B cell (primary cell): Measurements from ENCODE around the gene GH2. TPM values are rescaled to one million over a fixed set of nuclear protein-coding genes. Genes with fewer than 3 reads are reported as not detected.

ENCODE experiments used
- ATAC-seq: fragments of 200-7000 bp; cut with Tn5 transposase; one replicate; pipeline ENCODE4 v1.10.0; 2021; ENCODE audit warnings: low read depth, mild to moderate bottlenecking, moderate number of reproducible peaks, moderate library complexity
- CTCF ChIA-PET: fragments of 350-600 bp; sonication (Branson Sonifier 250); formaldehyde crosslinking; loops from one replicate; lab custom pipeline; 2021; ENCODE audit warnings: antibody characterized with exemption, inconsistent platforms; lab: Charles Lee
- POLR2A ChIA-PET: fragments of 350-600 bp; sonication (Branson Sonifier 250); formaldehyde crosslinking; loops from one replicate; lab custom pipeline; 2021; ENCODE audit warnings: antibody characterized with exemption; lab: Charles Lee
- DNase-seq: peaks from one replicate; pipeline ENCODE4 v3.0.0; 2013
- H2AFZ ChIP-seq: 2 replicates; pipeline ENCODE4 v1.6.1; 2012; ENCODE audit warnings: mild to moderate bottlenecking, low read depth, low read length; ENCODE audit not compliant: insufficient read depth, poor library complexity, severe bottlenecking
- H3K27ac ChIP-seq, 2 donors: 1 replicate in 1 of 2; 2 replicates in 1 of 2; pipeline ENCODE4 v1.5.1; 2012 to 2013; ENCODE audit warnings: low read length in 2 of 2, mild to moderate bottlenecking in 2 of 2, moderate library complexity in 1 of 2
- H3K27me3 ChIP-seq, 4 experiments: fragments of 200-600 bp in 1 of 4; sonication (generic) in 1 of 4; replicated peaks in 1 of 4; 1 replicate in 2 of 4; 2 replicates in 2 of 4; pipeline versions ENCODE4 v1.6.1 to v1.7.0; 2013 to 2016; ENCODE audit warnings: low read length in 3 of 4, mild to moderate bottlenecking in 2 of 4, mixed read lengths in 1 of 4, moderate library complexity in 1 of 4; ENCODE audit not compliant: insufficient read depth in 4 of 4, control insufficient read depth in 3 of 4; ENCODE audit errors: control extremely low read depth in 1 of 4
- H3K36me3 ChIP-seq, 2 experiments: replicated peaks in 1 of 2; 1 replicate in 1 of 2; 2 replicates in 1 of 2; pipeline versions ENCODE4 v1.6.1 to v1.7.1; 2013; ENCODE audit warnings: low read length in 1 of 2; ENCODE audit not compliant: insufficient read depth in 2 of 2, control insufficient read depth in 1 of 2; ENCODE audit errors: control extremely low read depth in 1 of 2, extremely low read depth in 1 of 2
- H3K4me1 ChIP-seq, 2 donors: fragments of 200-600 bp in 1 of 2; sonication (generic) in 1 of 2; 1 replicate in 1 of 2; 2 replicates in 1 of 2; pipeline versions ENCODE4 v1.5.1 to v1.6.1; 2013 to 2017; ENCODE audit warnings: low read length in 2 of 2; ENCODE audit not compliant: control insufficient read depth in 2 of 2, insufficient read depth in 2 of 2
- H3K4me2 ChIP-seq: replicated peaks from 2 replicates; pipeline ENCODE3; 2012; ENCODE audit warnings: mild to moderate bottlenecking, low read depth, low read length; ENCODE audit not compliant: poor library complexity, severe bottlenecking
- H3K4me3 ChIP-seq, 5 experiments: fragments of 200-600 bp in 1 of 5; sonication (generic) in 1 of 5; 1 replicate in 3 of 5; 2 replicates in 2 of 5; pipeline versions ENCODE4 v1.5.1 to v1.7.0; 2011 to 2016; ENCODE audit warnings: low read length in 4 of 5, mild to moderate bottlenecking in 4 of 5, low read depth in 2 of 5, control low read depth in 1 of 5, moderate library complexity in 1 of 5; ENCODE audit not compliant: insufficient read depth in 1 of 5; ENCODE audit errors: control extremely low read depth in 1 of 5, extremely low read depth in 1 of 5
- H3K79me2 ChIP-seq: fragments of 200-600 bp; sonication (generic); one replicate; pipeline ENCODE4 v1.6.0; 2016; ENCODE audit warnings: low read length; ENCODE audit not compliant: control insufficient read depth, insufficient read depth
- H3K9ac ChIP-seq: fragments of 200-600 bp; sonication (generic); 2 replicates; pipeline ENCODE4 v1.6.1; 2017; ENCODE audit warnings: mild to moderate bottlenecking, low read length, moderate library complexity
- H3K9me3 ChIP-seq, 3 donors: one replicate each; pipeline versions ENCODE4 v1.6.1 to v1.7.1; 2013; ENCODE audit warnings: low read length in 2 of 3; ENCODE audit not compliant: control insufficient read depth in 2 of 3, insufficient read depth in 1 of 3; ENCODE audit errors: control extremely low read depth in 1 of 3
- H4K20me1 ChIP-seq: 2 replicates; pipeline ENCODE4 v1.6.0; 2012; ENCODE audit warnings: mild to moderate bottlenecking, low read length; ENCODE audit not compliant: insufficient read depth, control insufficient read depth, poor library complexity, severe bottlenecking
- H3K27ac Mint-ChIP-seq: one replicate; pipeline ENCODE4 v1.8.0; 2021; ENCODE audit warnings: mixed read lengths
- H3K27me3 Mint-ChIP-seq: one replicate; pipeline ENCODE4 v1.8.0; 2021; ENCODE audit warnings: mixed read lengths
- H3K4me1 Mint-ChIP-seq: one replicate; pipeline ENCODE4 v1.8.0; 2021; ENCODE audit warnings: mixed read lengths
- H3K4me3 Mint-ChIP-seq: one replicate; pipeline ENCODE4 v1.8.0; 2021; ENCODE audit warnings: mixed read lengths
- H3K9me3 Mint-ChIP-seq: one replicate; pipeline ENCODE4 v1.8.0; 2022; ENCODE audit warnings: mixed read lengths; ENCODE audit not compliant: insufficient read depth
- EZH2 ChIP-seq: IDR thresholded peaks from 2 replicates; pipeline ENCODE4 v1.6.1; 2012; ENCODE audit warnings: borderline replicate concordance, low read depth, mild to moderate bottlenecking, moderate library complexity, low read length; ENCODE audit not compliant: insufficient read depth, poor library complexity, severe bottlenecking
- WGBS: methylation state at CpG from one replicate; pipeline ENCODE4 v1.1.5; 2013; ENCODE audit warnings: missing lambda C conversion rate; ENCODE audit not compliant: insufficient coverage; 5-methylcytosine and 5-hydroxymethylcytosine counted together
- intact Hi-C: fragments of 100-400 bp; cut with micrococcal nuclease; formaldehyde crosslinking; loops from one replicate; pipeline ENCODE4 v1.10.0; 2022
- polyA plus RNA-seq: library from polyadenylated mRNA; depleted of rRNA; stranded (reverse); fragments of >200 nt; gene quantifications from 2 replicates; pipeline ENCODE4 v1.2.3, GENCODE V29; 2012
- total RNA-seq, 2 donors: library from RNA; stranded (reverse); fragments of 120-200 nt in 1 of 2; gene quantifications; 1 replicate in 1 of 2; 2 replicates in 1 of 2; pipeline versions ENCODE4 v1.2.3 to v1.2.4, GENCODE V29; 2013 to 2022
- TF ChIP-seq, protein P1 (sequence below): fragments of 200-600 bp; IDR thresholded peaks from one replicate; pipeline ENCODE4 v1.8.0; 2022; ENCODE audit warnings: antibody characterized with exemption, mild to moderate bottlenecking

The GH2 gene
- total and polyA plus RNA-seq, 2 donors (not counting 1 experiment from before 2014, with no cell fraction given) = not detected

DNA sequence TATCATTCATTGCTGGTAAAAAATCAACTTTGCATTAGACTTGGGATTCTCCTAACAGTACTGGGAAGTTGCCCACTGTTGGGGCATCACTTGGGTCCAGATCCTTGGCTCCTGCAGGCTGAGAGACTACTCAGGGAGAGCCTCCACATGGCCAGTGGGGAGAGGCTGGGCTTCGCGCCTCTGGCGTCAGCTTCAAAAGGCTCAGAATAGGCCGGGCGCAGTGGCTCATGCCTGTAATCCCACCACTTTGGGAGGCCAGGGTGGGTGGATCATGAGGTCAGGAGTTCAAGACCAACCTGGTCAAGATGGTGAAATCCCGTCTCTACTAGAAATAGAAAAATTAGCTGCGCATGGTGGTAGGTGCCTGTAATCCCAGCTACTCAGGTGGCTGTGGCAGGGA, 32.7 kb upstream of the GH2 start:
- no peaks in the 10 kb centered on the region for H3K9me3 Mint-ChIP-seq
- 97% methylated on average over 6 of the region's 7 CpGs for WGBS
- intact Hi-C loops = no loop called here
- H3K4me2 ChIP-seq = no peak overlapping the region
- H3K9me3 ChIP-seq = no peaks in the 10 kb centered on the region
- no peak for ATAC-seq
- H3K4me3 ChIP-seq = no peak overlapping the region
- POLR2A ChIA-PET = interaction anchor here (0.7 to 1.6 kb wide), 3 partner anchors 12 to 18 kb away, joined by 3 to 7 read pairs (median 3); partner anchors contain the start of gene CD79B
- H3K9ac ChIP-seq = no peak overlapping the region
- peaks cover 56% of the 10 kb centered on the region for H3K4me1 Mint-ChIP-seq
- TF ChIP-seq EZH2 = no peak
- TF ChIP-seq, protein P1, sequence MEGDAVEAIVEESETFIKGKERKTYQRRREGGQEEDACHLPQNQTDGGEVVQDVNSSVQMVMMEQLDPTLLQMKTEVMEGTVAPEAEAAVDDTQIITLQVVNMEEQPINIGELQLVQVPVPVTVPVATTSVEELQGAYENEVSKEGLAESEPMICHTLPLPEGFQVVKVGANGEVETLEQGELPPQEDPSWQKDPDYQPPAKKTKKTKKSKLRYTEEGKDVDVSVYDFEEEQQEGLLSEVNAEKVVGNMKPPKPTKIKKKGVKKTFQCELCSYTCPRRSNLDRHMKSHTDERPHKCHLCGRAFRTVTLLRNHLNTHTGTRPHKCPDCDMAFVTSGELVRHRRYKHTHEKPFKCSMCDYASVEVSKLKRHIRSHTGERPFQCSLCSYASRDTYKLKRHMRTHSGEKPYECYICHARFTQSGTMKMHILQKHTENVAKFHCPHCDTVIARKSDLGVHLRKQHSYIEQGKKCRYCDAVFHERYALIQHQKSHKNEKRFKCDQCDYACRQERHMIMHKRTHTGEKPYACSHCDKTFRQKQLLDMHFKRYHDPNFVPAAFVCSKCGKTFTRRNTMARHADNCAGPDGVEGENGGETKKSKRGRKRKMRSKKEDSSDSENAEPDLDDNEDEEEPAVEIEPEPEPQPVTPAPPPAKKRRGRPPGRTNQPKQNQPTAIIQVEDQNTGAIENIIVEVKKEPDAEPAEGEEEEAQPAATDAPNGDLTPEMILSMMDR = no peak
- H3K36me3 ChIP-seq = no peaks in the 10 kb centered on the region
- peaks cover 33 to 56% of the 10 kb centered on the region in 2 donors for H3K4me1 ChIP-seq
- H3K4me3 Mint-ChIP-seq = peak overlapping the region; percentile 47
- CTCF ChIA-PET = interaction anchor here (1.1 to 26.0 kb wide), 6 partner anchors 11 to 218 kb away, joined by 3 to 834 read pairs (median 140); partner anchors contain the start of gene ERN1
- H2AFZ ChIP-seq = no peak overlapping the region
- peaks cover 5% of the 10 kb centered on the region for H3K79me2 ChIP-seq
- H4K20me1 ChIP-seq = no peaks in the 10 kb centered on the region
- H3K27ac Mint-ChIP-seq = peak overlapping the region; percentile 53
- H3K27me3 Mint-ChIP-seq = peaks cover 5% of the 10 kb centered on the region
- H3K27ac ChIP-seq = no peak overlapping the region
- DNase-seq = peak; percentile 9
- H3K27me3 ChIP-seq = peaks cover 0 to 5% (median 0%) of the 10 kb centered on the region in 4 experiments

DNA sequence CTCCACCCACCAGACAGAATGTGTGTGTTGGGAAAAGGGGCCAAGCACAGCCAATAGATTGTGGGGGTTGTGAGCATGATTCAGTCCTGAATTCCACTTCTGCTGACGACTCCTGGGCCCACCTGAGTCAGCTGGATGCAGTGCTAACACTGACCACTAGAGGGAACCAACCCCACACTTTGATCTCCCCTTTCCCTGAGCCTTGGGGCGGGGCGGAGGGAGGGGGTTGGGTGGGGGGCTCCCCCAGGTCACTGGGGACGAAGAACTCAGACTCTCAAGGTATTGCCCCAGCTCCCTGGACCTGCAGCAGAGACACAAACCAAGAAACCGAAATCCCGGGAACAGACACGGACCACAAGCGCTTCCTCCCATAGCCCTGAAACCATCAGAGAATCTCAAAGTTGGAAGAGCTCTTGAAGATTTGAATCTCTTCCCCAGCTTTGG, 29.9 kb upstream of the GH2 start:
- peak; percentile 77 for DNase-seq
- H3K4me3 Mint-ChIP-seq = no peak overlapping the region
- Histone ChIP-seq H3K4me2 (no peak overlapping the region), H3K9ac (no peak overlapping the region), H3K27me3 (peaks cover 0 to 5% (median 0%) of the 10 kb centered on the region in 4 experiments), H3K36me3 (no peaks in the 10 kb centered on the region), H2AFZ (no peak overlapping the region), H3K9me3 (no peaks in the 10 kb centered on the region), H3K4me3 (no peak overlapping the region), H3K79me2 (no peaks in the 10 kb centered on the region), H4K20me1 (no peaks in the 10 kb centered on the region), H3K4me1 (peaks cover 26 to 40% of the 10 kb centered on the region in 2 donors), H3K27ac (no peak overlapping the region)
- CTCF ChIA-PET = interaction anchor here (0.6 to 26.0 kb wide), 24 partner anchors 8 to 234 kb away, joined by 3 to 834 read pairs (median 7); partner anchors contain the start of genes CD79B, ERN1, GH1 and ICAM2
- peaks cover 8% of the 10 kb centered on the region for H3K27me3 Mint-ChIP-seq
- no peaks in the 10 kb centered on the region for H3K9me3 Mint-ChIP-seq
- TF ChIP-seq, protein P1 = peak; percentile 82
- no peak for TF ChIP-seq EZH2
- peak overlapping the region; percentile 20 for H3K27ac Mint-ChIP-seq
- H3K4me1 Mint-ChIP-seq = peaks cover 41% of the 10 kb centered on the region
- peak; percentile 55 for ATAC-seq
- POLR2A ChIA-PET = interaction anchor here (0.6 to 2.9 kb wide), 5 partner anchors 11 to 116 kb away, joined by 3 to 12 read pairs (median 6); partner anchors contain the start of gene ICAM2
- 64% methylated on average over 6 of the region's 8 CpGs for WGBS
- intact Hi-C loops = loop anchor here (1.0 kb wide), 2 partner anchors 79 to 222 kb away; no protein-coding TSS in a partner anchor
